Measurements from ENCODE around the gene SH3BP4. TPM values are rescaled to one million over a fixed set of nuclear protein-coding genes. Genes with fewer than 3 reads are reported as not detected.

The SH3BP4 gene
- total and polyA plus RNA-seq, 2 of the 8 experiments (the other 6 are each of a cell fraction or from before 2014, with no cell fraction given): 28.3 to 35.4 TPM

DNA sequence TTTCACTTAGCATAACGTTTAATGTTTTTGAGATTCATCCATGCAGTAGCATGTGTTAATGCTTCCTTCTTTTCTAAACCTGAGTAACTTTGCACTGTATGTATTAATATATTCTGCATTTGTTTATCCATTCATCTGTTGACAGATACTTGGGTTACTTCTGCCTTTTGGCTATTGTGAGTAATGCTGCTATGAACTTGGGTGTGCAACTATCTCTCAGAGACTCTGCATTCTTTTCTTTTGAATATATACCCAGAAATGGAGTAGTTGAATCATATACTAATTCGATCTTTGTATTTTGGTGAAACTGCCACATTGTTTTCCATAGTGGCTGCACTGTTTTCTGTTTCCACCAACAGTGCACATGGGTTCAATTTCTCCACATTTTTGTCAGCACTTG lies 128.3 kb downstream of the SH3BP4 start:
- no peak overlapping the region for H4K91ac ChIP-seq (replicated peaks; ENCODE audit: insufficient read length, low read length)
- H3K36me3 ChIP-seq (ENCODE audit: control insufficient read depth in 2 of 4, insufficient read depth in 4 of 4, low read length in 3 of 4): no peaks in the 10 kb centered on the region
- FAIRE-seq: no peak

More for the DNA sequence above, 128.3 kb downstream of the SH3BP4 start:
- H2BK5ac ChIP-seq (ENCODE audit: low read depth, low read length): no peak overlapping the region
- no peak overlapping the region for H2AFZ ChIP-seq (ENCODE audit: low read length)
- no peak overlapping the region for H3K9ac ChIP-seq (replicated peaks in 1 of 4; ENCODE audit: extremely low read depth in 1 of 4, low read depth in 3 of 4, low read length in 3 of 4)
- H3K18ac ChIP-seq (ENCODE audit: extremely low read depth, low read length): no peak overlapping the region
- H3K56ac ChIP-seq (replicated peaks; ENCODE audit: insufficient read length, low read depth, low read length): no peak overlapping the region
- no peaks in the 10 kb centered on the region for H3K79me1 ChIP-seq (ENCODE audit: low read depth, low read length)
- H2AK5ac ChIP-seq (ENCODE audit: low read depth, low read length): no peak overlapping the region
- peaks cover 3% of the 10 kb centered on the region in 2 experiments; a peak in 1 of 4 replicates for H3K9me3 ChIP-seq (ENCODE audit: insufficient read depth in 2 of 2, low read depth in 1 of 2, low read length in 1 of 2)
- no peaks in the 10 kb centered on the region; a peak in 1 of 4 replicates for H3K79me2 ChIP-seq (ENCODE audit: control insufficient read depth in 1 of 2, insufficient read depth in 2 of 2, low read length in 2 of 2)
- peaks cover 6% of the 10 kb centered on the region; the same call in 1 of the 2 replicates for H3K23me2 ChIP-seq (ENCODE audit: low read depth, low read length)
- H3K4me3 ChIP-seq (ENCODE audit: extremely low read depth in 1 of 4, insufficient read depth in 2 of 4, low read depth in 3 of 4, low read length in 4 of 4): no peak overlapping the region
- no peak overlapping the region for H4K5ac ChIP-seq (ENCODE audit: insufficient read length, low read depth, low read length)
- H3K23ac ChIP-seq (ENCODE audit: insufficient read length): no peak overlapping the region
- H2BK15ac ChIP-seq (ENCODE audit: low read length): no peak overlapping the region
- H3K4me1 ChIP-seq (replicated peaks in 1 of 4; ENCODE audit: control insufficient read depth in 3 of 4, insufficient read depth in 4 of 4, low read length in 3 of 4): peaks cover 0 to 6% (median 2%) of the 10 kb centered on the region in 4 experiments; a peak in 2 of 7 replicates
- TF ChIP-seq POLR2AphosphoS5 (IDR thresholded peaks at IDR 0.05; ENCODE audit: low read depth, low read length) (no peak), SRF (IDR thresholded peaks at IDR 0.05; ENCODE audit: low read depth, low read length) (no peak), GABPA (IDR thresholded peaks at IDR 0.05; ENCODE audit: borderline replicate concordance, insufficient read depth, low read length) (no peak), BACH1 (IDR thresholded peaks at IDR 0.05; ENCODE audit: low read length) (no peak), TAF7 (optimal IDR thresholded peaks at IDR 0.05; ENCODE audit: borderline replicate concordance, low read depth, low read length) (no peak), SP4 (IDR thresholded peaks at IDR 0.05; ENCODE audit: low read length) (no peak), TBP (IDR thresholded peaks at IDR 0.05; ENCODE audit: low read depth, low read length) (no peak), EGR1 (IDR thresholded peaks at IDR 0.05; ENCODE audit: borderline replicate concordance, low read depth, low read length) (no peak)
- 91% methylated on average over 2 of the region's 2 CpGs; no CpG with 5 or more reads in 1 of the 2 experiments for WGBS, 2 experiments (ENCODE audit: extremely low coverage in 1 of 2, insufficient coverage in 1 of 2, insufficient read length in 1 of 2, insufficient replicate concordance in 2 of 2, low coverage in 1 of 2, low lambda C conversion rate in 2 of 2, missing lambda C conversion rate in 1 of 2)
- no peak overlapping the region for H3K27ac ChIP-seq (ENCODE audit: low read depth, low read length)
- no peak overlapping the region for H2BK120ac ChIP-seq (replicated peaks; ENCODE audit: low read depth, low read length)
- H2BK20ac ChIP-seq (ENCODE audit: low read length): no peak overlapping the region
- H3K4me2 ChIP-seq (ENCODE audit: insufficient read depth in 1 of 2, low read depth in 2 of 2, low read length in 2 of 2): no peak overlapping the region
- POLR2A ChIA-PET (ENCODE audit: partially characterized antibody): interaction anchor here (1.2 kb wide), 1 partner anchor 11 kb away, joined by 3 read pairs; no protein-coding TSS in a partner anchor
- no peak overlapping the region for H2BK12ac ChIP-seq (ENCODE audit: low read depth, low read length)
- no peak overlapping the region for H4K8ac ChIP-seq (ENCODE audit: extremely low read depth, insufficient read depth, low read length)
- CTCF ChIA-PET (ENCODE audit: partially characterized antibody): interaction anchor here (0.6 kb wide), 1 partner anchor 348 kb away, joined by 3 read pairs; no protein-coding TSS in a partner anchor
- H4K20me1 ChIP-seq (replicated peaks in 1 of 2; ENCODE audit: control insufficient read depth in 1 of 2, insufficient read depth in 2 of 2, low read length in 2 of 2): peaks cover 0 to 5% of the 10 kb centered on the region in 2 experiments
- DNase-seq (ENCODE audit: low read depth in 1 of 2, low spot score in 2 of 2): no peak
- no peaks in the 10 kb centered on the region for H3K27me3 ChIP-seq (replicated peaks in 1 of 4; ENCODE audit: control insufficient read depth in 3 of 4, extremely low read depth in 1 of 4, insufficient read depth in 3 of 4, low read length in 3 of 4)
- H3K14ac ChIP-seq (ENCODE audit: insufficient read length): no peak overlapping the region
- no peak overlapping the region for H3K4ac ChIP-seq (replicated peaks; ENCODE audit: insufficient read length, low read depth, low read length)
